GM12874 (cell line): ENCODE measurements around the gene MAS1.
A peak's percentile ranks its signal among the peaks of the same experiment; 100 is the strongest.

ENCODE experiments used
- CTCF ChIP-seq: IDR thresholded peaks from 2 replicates; pipeline ENCODE4 v1.5.1; 2011; ENCODE audit warnings: low read depth, mild to moderate bottlenecking, control low read depth, low read length, moderate library complexity; ENCODE audit not compliant: insufficient read depth

MAS1 gene

GRCh38 chr6:159860482-159860881 lies 30.3 kb upstream of the MAS1 start:
- TF ChIP-seq CTCF, result no peak

GRCh38 chr6:159862103-159862502 lies 28.7 kb upstream of the MAS1 start:
- no peak for TF ChIP-seq CTCF

- TF ChIP-seq CTCF, result 0 out of 2 replicates have a peak, but pooled peaks have one; percentile 3
These were observed 27.4 kb upstream of the MAS1 start for GRCh38 chr6:159863341-159863740.

GRCh38 chr6:159865226-159865920 lies 25.4 kb upstream of the MAS1 start:
- no peak for TF ChIP-seq CTCF

- no peak for TF ChIP-seq CTCF
These were observed 24.2 kb upstream of the MAS1 start for GRCh38 chr6:159866286-159867247.

- TF ChIP-seq CTCF, result no peak
These were observed 19.5 kb upstream of the MAS1 start for GRCh38 chr6:159871241-159871640.

GRCh38 chr6:159871906-159872305 lies 18.9 kb upstream of the MAS1 start:
- no peak for TF ChIP-seq CTCF
